Upper lobe of left lung (tissue), 4 donors: ENCODE measurements around the gene SKOR1.

Experiments used
- EP300 ChIP-seq, 4 donors: sonication (generic); formaldehyde crosslinking; IDR thresholded peaks; one replicate each; pipeline ENCODE4 v1.5.1; 2017; ENCODE audit warnings: antibody characterized with exemption in 4 of 4, control low read depth in 2 of 4
- POLR2A ChIP-seq, 4 donors: fragments of 450-650 bp; IDR thresholded peaks; one replicate each; pipeline ENCODE4 v1.5.1; 2016 to 2017; ENCODE audit warnings: antibody characterized with exemption in 4 of 4, mild to moderate bottlenecking in 2 of 4
- POLR2AphosphoS5 ChIP-seq, 2 donors: sonication (generic); formaldehyde crosslinking; IDR thresholded peaks; one replicate each; pipeline ENCODE4 v1.5.1; 2017; ENCODE audit warnings: antibody characterized with exemption in 2 of 2
- TF ChIP-seq, protein P1 (sequence below), 6 experiments: fragments of 450-650 bp in 4 of 6; fragments of 200-600 bp in 2 of 6; sonication (generic) in 2 of 6; IDR thresholded peaks; one replicate each; pipeline ENCODE4 v1.5.1; 2016 to 2019; ENCODE audit warnings: antibody characterized with exemption in 6 of 6

DNA sequence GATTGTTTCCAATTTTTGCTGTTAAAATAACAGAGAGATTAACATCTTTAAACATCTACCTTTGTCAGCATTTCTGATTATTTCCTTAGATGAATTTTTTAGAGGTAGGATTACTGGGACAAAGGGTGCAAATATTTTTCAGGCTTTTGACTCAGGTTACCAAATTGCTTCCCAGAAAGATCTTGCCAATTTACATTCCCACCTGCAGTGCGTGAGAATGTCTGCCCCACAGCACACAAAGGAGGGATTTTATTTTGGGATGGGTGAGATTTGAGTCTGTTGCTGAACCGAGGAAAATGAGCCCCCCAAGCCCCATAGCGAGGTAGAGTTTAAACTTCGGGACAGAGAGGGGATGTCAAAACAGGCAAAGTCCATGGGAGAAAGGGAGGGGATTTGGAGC lies 40.5 kb downstream of the SKOR1 start:
- TF ChIP-seq, protein P1, sequence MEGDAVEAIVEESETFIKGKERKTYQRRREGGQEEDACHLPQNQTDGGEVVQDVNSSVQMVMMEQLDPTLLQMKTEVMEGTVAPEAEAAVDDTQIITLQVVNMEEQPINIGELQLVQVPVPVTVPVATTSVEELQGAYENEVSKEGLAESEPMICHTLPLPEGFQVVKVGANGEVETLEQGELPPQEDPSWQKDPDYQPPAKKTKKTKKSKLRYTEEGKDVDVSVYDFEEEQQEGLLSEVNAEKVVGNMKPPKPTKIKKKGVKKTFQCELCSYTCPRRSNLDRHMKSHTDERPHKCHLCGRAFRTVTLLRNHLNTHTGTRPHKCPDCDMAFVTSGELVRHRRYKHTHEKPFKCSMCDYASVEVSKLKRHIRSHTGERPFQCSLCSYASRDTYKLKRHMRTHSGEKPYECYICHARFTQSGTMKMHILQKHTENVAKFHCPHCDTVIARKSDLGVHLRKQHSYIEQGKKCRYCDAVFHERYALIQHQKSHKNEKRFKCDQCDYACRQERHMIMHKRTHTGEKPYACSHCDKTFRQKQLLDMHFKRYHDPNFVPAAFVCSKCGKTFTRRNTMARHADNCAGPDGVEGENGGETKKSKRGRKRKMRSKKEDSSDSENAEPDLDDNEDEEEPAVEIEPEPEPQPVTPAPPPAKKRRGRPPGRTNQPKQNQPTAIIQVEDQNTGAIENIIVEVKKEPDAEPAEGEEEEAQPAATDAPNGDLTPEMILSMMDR (IDR thresholded peaks at IDR 0.05): no peak
- TF ChIP-seq EP300 (IDR thresholded peaks at IDR 0.05) (no peak), POLR2A (IDR thresholded peaks at IDR 0.05) (no peak), POLR2AphosphoS5 (IDR thresholded peaks at IDR 0.05) (no peak)
